GM10266 (cell line): ENCODE results near the gene NUP205.

Experiments
- DNase-seq: peaks from one replicate; pipeline ENCODE4 v3.0.0; 2012; ENCODE audit errors: extremely low spot score
- TF ChIP-seq, protein P1 (sequence below): IDR thresholded peaks from 2 replicates; pipeline ENCODE4 v1.5.1; 2012; ENCODE audit warnings: mild to moderate bottlenecking, low read depth; ENCODE audit not compliant: control insufficient read depth, insufficient read depth; ENCODE audit errors: missing control alignments

NUP205 gene

GRCh38 chr7:135571834-135572233 is 14.1 kb downstream of the NUP205 start:
- no peak for DNase-seq
- TF ChIP-seq, protein P1, sequence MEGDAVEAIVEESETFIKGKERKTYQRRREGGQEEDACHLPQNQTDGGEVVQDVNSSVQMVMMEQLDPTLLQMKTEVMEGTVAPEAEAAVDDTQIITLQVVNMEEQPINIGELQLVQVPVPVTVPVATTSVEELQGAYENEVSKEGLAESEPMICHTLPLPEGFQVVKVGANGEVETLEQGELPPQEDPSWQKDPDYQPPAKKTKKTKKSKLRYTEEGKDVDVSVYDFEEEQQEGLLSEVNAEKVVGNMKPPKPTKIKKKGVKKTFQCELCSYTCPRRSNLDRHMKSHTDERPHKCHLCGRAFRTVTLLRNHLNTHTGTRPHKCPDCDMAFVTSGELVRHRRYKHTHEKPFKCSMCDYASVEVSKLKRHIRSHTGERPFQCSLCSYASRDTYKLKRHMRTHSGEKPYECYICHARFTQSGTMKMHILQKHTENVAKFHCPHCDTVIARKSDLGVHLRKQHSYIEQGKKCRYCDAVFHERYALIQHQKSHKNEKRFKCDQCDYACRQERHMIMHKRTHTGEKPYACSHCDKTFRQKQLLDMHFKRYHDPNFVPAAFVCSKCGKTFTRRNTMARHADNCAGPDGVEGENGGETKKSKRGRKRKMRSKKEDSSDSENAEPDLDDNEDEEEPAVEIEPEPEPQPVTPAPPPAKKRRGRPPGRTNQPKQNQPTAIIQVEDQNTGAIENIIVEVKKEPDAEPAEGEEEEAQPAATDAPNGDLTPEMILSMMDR, result no peak

GRCh38 chr7:135573541-135573940 is 15.8 kb downstream of the NUP205 start:
- TF ChIP-seq, protein P1, result no peak
- no peak for DNase-seq

- TF ChIP-seq, protein P1, result no peak
- no peak for DNase-seq
These were observed 17.6 kb downstream of the NUP205 start for GRCh38 chr7:135575296-135575695.

DNA sequence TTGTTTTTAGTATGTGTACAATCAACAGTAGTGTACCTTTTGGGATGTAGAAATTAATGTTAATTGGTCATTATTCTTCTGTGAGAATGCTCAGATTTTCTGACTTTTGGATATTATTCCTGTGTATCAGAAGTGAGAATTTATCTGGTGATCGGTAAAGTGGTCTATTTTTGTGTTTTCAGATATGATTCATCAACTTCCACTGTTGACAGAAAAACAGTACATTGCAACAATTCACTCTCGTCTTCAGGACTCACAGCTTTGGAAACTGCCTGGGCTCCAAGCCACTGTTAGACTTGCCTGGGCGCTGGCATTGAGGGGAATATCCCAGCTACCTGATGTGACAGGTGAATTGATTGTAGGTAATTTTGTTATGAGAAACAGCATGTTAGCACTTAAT is 20.9 kb downstream of the NUP205 start:
- DNase-seq, result no peak
- TF ChIP-seq, protein P1, result no peak

- TF ChIP-seq, protein P1, result no peak
- DNase-seq, result no peak
These were observed 26.9 kb downstream of the NUP205 start for GRCh38 chr7:135584362-135585353.

GRCh38 chr7:135597181-135597925 is 39.6 kb downstream of the NUP205 start:
- TF ChIP-seq, protein P1, result no peak
- DNase-seq, result no peak
